ENCODE results near the gene PROSER3.
"Not testable (repeated sequence)": the region's sequence is repeated elsewhere in the genome, so short reads cannot be mapped to it uniquely, and the experiment has no call there.

PROSER3 gene

GRCh38 chr19:35753634-35754369 is 4.2 kb upstream of the PROSER3 start:
- DNase-seq (ENCODE audit: low read depth in 2 of 2) = no peak

GRCh38 chr19:35754370-35755130 is 3.4 kb upstream of the PROSER3 start:
- no peak for DNase-seq (ENCODE audit: low read depth in 2 of 2)

DNA sequence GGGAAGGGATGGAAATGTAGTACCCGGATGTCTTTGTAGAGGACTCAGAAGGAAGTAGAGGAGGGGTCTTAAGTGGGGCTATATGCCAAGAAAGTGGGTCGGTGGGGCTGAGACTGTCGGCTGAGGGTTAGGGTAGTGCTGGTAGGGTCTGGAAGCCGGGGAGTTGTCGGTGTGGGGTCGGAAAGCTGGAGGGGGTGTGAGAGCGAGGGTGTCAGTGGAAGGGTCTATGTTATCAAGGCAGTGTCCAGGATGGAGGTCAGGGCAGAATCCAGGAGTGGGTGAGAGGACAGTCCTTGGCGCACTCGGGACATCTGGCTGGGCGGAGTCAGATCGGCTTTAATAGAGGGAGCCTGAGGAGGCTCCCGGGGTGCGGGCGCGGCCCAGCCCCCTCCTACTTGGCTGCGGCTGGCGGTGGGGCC is 2.8 kb upstream of the PROSER3 start:
- DNase-seq (ENCODE audit: low read depth in 2 of 2) = no peak

- DNase-seq (ENCODE audit: low read depth in 2 of 2) = no peak
Observed at GRCh38 chr19:35755550-35756376, 2.2 kb upstream of the PROSER3 start.

- DNase-seq (ENCODE audit: low read depth in 2 of 2) = no peak
Observed at GRCh38 chr19:35756377-35757230, 1.4 kb upstream of the PROSER3 start, which contains the start of gene HSPB6. Gene HSPB6 (minus strand): TSS chr19:35757029. CDS start chr19:35757008, 21 bp downstream.

- no peak for DNase-seq (ENCODE audit: low read depth in 2 of 2)
Observed at GRCh38 chr19:35757231-35757748, 686 bp upstream of the PROSER3 start.

DNA sequence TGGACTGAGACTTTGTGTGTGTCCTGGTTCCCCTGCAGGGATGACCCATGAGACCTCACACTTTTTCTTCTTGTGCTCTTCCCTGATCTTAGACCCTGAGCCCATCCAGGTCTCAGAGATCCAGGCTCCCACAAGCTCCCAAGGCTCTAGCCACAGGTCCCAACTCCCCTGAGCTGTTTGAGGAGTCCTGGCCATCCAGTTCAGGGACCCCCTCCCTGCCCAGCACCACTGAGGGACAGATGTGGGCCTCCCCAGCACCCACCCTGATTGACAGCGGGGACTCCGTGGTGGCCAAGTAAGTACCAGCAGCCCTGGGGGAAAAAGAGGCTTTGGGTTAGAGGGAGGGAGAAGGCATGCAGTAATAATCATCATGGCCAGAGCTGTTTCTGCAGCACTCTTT is 1.7 kb downstream of the PROSER3 start:
- no peak for DNase-seq (ENCODE audit: low read depth in 2 of 2)

GRCh38 chr19:35760711-35761349 is 2.9 kb downstream of the PROSER3 start:
- DNase-seq (ENCODE audit: low read depth in 2 of 2) = no peak

DNA sequence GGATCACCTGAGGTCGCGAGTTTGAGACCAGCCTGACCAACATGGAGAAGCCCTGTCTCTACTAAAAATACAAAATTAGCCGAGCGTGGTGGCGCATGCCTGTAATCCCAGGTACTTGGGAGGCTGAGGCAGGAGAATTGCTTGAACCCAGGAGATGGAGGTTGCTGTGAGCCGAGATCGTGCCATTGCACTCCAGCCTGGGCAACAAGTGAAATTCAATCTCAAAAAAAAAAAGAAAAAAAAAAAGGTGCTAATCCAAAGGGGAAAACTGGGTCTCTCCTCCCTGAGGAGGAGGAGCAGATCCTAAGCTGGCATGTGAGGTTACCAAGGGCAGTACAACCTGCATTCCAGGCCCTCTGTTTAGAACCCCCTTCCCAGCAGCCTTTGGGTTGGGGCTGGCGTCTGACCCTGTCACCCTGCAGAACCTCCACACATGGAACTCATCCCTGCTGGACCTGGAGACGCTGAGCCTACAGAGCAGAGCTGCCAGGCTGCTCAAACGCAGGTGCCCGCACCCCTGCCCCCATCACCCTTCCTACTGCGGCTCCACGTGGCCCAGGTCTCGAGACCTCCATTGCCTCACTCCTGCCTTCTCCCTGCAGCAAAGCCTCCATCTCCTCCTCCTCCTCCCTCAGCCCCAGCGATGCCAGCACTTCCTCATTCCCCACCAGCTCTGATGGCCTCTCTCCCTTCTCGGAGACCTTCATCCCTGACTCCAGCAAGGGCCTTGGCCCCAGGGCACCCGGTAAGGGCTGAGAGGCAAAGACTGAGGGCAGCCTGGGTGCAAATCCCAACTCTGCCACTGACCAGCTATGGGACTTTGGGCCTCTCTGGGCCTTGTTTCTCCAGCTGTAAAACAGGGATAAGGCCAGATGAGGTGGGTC is 6.7 kb downstream of the PROSER3 start:
- DNase-seq (ENCODE audit: low read depth in 2 of 2) = no peak

- DNase-seq (ENCODE audit: low read depth in 2 of 2) = no peak
Observed at GRCh38 chr19:35766571-35767104, 8.7 kb downstream of the PROSER3 start.

DNA sequence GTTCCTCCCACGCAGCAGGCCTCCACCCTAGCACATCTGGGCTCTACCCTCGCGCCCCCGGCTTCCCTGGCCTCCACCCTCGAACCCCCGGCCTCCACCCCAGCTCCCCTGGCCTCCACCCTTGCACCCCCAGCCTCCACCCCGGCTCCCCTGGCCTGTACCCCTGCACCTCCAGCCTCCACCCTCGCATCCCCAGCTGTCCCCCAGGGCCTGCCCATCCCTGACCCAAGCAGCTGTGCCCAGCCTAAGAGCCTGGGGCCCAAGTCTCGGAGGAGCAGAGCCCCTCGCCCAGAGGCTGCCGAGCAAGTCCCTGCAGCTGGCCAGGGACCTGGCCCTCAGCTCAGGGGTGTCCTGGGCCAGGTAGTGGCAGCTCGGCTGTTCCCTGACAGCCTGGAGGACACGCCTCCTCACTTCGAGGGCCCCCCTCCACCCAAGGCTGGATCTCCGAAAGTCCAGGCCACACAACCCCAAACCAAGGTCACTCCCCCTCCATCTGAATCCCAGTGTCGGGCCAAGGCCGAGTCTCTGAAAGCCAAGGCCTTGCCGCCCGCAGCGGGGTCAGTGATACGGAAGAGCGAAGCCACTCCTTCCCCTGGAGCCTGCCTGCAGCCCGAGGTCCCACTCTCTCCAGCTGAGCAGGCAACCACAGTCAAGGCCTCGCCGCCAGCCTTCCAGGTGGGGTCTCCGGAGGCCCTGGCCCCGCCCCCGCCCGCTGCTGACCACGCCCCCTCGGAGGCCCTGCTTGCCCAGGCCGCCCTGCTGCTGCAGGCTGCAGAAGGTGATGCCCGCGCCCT is 9.5 kb downstream of the PROSER3 start:
- DNase-seq (ENCODE audit: low read depth in 2 of 2) = no peak

DNA sequence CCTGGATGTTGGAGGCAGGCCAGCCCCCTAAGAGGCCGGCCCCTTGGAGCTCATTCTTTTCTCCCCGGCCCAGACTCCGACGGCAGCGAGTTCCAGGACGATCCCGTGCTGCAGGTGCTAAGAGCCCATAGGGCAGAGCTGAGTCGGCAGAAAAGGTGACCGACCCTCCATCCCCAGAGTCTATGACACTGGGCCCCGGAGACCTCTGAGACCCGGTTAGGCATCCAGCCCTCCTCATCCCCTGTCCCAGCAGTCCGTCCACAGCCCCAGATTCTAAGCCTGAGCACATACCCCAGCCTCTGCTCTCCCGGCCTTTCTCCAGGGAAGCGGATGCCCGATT is 10.1 kb downstream of the PROSER3 start:
- DNase-seq (ENCODE audit: low read depth in 2 of 2) = no peak

DNA sequence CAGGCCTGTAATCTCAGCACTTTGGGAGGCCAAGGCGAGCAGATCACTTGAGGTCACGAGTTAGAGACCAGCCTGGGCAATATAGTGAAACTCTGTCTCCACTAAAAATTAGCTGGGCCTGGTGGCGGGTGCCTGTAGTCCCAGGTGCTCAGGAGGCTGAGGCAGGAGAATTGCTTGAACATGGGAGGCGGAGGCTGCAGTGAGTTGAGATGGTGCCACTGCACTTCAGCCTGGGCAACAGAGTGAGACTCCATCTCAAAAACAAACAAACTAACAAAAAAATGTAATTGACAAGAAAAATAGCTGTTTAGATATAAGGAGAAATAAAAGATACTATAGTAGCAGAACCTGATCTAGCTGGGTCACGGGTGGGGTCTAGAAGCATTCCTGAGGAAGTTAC is 14.4 kb downstream of the PROSER3 start:
- DNase-seq (ENCODE audit: low read depth in 2 of 2) = not testable (repeated sequence)

DNA sequence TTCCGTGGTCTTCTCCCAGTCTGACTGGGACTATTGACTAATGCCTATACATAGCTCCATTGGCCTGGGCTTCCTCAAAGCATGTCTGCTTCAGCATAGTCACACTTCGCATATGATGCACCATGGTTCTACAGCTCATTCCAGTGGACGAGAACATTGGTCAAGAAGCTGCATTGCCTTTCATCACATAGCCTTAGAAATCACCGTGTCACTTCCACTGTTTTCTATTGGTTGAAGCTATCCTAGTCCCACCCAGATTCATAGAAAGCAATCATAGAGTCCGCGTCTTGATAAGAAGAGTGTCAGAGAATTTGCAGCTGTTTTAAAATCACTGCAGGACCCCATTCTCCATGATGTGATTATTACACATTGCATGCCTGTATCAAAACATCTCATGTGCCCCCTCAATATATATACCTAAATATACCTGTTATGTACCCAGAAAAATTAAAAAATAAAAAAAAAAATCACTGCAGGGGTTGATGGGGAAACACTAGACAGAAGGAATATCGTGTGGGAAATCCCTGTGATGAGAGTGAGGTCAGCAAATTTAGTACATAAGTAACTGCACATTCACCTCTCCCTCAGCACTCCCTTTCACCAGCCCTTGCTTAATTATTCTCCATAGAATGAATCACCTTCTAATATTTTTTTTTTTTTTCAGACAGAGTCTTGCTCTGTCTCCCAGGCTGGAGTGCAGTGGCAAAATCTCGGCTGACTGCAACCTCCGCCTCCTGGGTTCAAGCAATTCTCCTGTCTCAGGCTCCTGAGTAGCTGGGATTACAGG is 15.2 kb downstream of the PROSER3 start:
- DNase-seq (ENCODE audit: low read depth in 2 of 2) = no peak

- DNase-seq (ENCODE audit: low read depth in 2 of 2) = no peak
Observed at GRCh38 chr19:35774274-35775045, 16.5 kb downstream of the PROSER3 start.

- no peak for DNase-seq (ENCODE audit: low read depth in 2 of 2)
Observed at GRCh38 chr19:35775046-35775297, 17.0 kb downstream of the PROSER3 start.
